Activated CD4-positive, alpha-beta T cell treated with anti-CD3 and anti-CD28 coated beads, Interleukin-2, amount 10 ng/mL, durations not matched to agents 7 days and 5 days (primary cell): ENCODE measurements around the gene KIRREL2. TPM values are rescaled to one million over a fixed set of nuclear protein-coding genes. Genes with fewer than 3 reads are reported as not detected.
"Not testable (repeated sequence)": the region's sequence is repeated elsewhere in the genome, so short reads cannot be mapped to it uniquely, and the experiment has no call there.

ENCODE experiments used
- CTCF ChIA-PET: fragments of 350-600 bp; sonication (Branson Sonifier 250); formaldehyde crosslinking; loops from one replicate; lab custom pipeline; 2021; ENCODE audit warnings: antibody characterized with exemption; lab: Charles Lee
- POLR2A ChIA-PET: fragments of 350-600 bp; sonication (Branson Sonifier 250); formaldehyde crosslinking; loops from one replicate; lab custom pipeline; 2021; ENCODE audit warnings: antibody characterized with exemption; lab: Charles Lee
- DNase-seq: peaks from one replicate; pipeline ENCODE4 v3.0.0-alpha.2; 2020
- H3K27ac Mint-ChIP-seq: one replicate; pipeline ENCODE4 v1.8.0; 2021; ENCODE audit warnings: mild to moderate bottlenecking, moderate library complexity, mixed read lengths
- H3K27me3 Mint-ChIP-seq: one replicate; pipeline ENCODE4 v1.8.0; 2021; ENCODE audit warnings: mixed read lengths
- H3K36me3 Mint-ChIP-seq: one replicate; pipeline ENCODE4 v1.8.0; 2021; ENCODE audit warnings: low read depth, mixed read lengths
- H3K4me1 Mint-ChIP-seq: one replicate; pipeline ENCODE4 v1.8.0; 2021; ENCODE audit warnings: mixed read lengths
- H3K4me3 Mint-ChIP-seq: one replicate; pipeline ENCODE4 v1.8.0; 2021; ENCODE audit warnings: mild to moderate bottlenecking, moderate library complexity, mixed read lengths
- H3K9me3 Mint-ChIP-seq: one replicate; pipeline ENCODE4 v1.8.0; 2021; ENCODE audit warnings: mixed read lengths
- total RNA-seq, 2 experiments: library from RNA; stranded (reverse); gene quantifications; one replicate each; pipeline ENCODE4 v1.2.3, GENCODE V29; 2021

KIRREL2 gene
- total RNA-seq, 2 experiments from 2014 or later = 0.19 to 0.25 TPM

DNA sequence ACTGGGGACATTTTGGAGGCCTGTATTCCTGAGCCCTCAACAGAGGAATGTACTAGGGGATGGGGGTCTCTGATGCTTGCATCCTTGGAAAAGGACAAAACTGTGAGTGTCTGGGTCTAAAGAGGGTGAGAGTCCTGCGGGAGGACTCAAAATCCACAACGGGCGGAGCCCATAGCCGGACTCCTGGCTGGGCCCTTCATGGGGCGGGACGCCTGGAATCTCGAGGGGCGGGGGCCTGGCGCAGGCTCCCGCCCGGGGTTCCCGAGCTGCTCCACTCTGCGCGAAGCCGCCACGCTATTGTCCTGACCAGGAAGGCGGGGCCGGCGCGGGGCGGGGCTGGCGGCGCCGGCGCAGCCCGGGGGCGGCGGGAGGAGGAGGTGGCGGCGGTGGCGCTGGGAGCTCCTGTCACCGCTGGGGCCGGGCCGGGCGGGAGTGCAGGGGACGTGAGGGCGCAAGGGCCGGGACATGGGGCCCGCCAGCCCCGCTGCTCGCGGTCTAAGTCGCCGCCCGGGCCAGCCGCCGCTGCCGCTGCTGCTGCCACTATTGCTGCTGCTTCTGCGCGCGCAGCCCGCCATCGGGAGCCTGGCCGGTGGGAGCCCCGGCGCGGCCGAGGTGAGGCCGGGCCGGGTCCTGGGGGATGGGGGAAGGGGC lies 11.6 kb downstream of the KIRREL2 start, which contains the start of gene APLP1:
TSS of gene APLP1 (plus strand) at position 403 of the 651 bp plus-strand sequence. CDS start at position 466, 63 bp downstream.
- Mint-ChIP-seq H3K9me3 (peaks cover 3% of the 10 kb centered on the region), H3K4me1 (peaks cover 18% of the 10 kb centered on the region), H3K4me3 (peak within 1 kb of the TSS; percentile 52), H3K36me3 (no peaks in the 10 kb centered on the region), H3K27ac (no peak within 1 kb of the TSS), H3K27me3 (peaks cover 37% of the 10 kb centered on the region)
- POLR2A ChIA-PET = no interaction called here
- CTCF ChIA-PET = interaction anchor here (0.6 to 1.6 kb wide), 2 partner anchors 9 to 63 kb away, joined by 3 to 5 read pairs; no protein-coding TSS in a partner anchor
- peak; percentile 59 for DNase-seq

DNA sequence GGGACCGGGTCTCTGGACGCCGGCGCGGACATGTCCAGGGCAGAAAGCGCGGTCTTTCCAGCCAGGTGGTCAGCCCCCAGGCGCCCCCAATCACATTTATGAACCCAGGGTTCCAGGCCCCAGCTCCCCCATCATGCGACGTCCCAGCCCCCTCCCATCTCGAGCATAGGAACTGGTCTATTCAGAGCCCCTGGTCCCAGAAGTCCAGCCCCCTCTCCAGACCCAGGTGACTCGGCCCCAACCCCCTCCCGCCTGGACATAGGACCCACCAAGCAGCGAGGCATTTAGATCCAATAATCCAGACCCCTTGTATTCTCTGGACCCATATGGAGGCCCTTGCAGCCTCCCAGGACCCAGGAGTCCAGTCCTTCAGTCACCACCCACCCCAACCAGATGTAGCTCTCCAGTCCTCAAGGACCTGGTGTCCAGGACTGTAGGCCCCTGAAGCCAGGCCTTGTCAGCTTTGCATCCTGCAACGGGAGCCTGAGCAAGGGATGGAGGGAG lies 12.2 kb downstream of the KIRREL2 start:
- POLR2A ChIA-PET = no interaction called here
- Mint-ChIP-seq H3K27ac (no peak overlapping the region), H3K9me3 (peaks cover 3% of the 10 kb centered on the region), H3K4me1 (peaks cover 18% of the 10 kb centered on the region), H3K4me3 (peak overlapping the region; percentile 52), H3K27me3 (peaks cover 36% of the 10 kb centered on the region), H3K36me3 (no peaks in the 10 kb centered on the region)
- no peak for DNase-seq
- CTCF ChIA-PET = interaction anchor here (0.6 to 1.6 kb wide), 2 partner anchors 9 to 62 kb away, joined by 3 to 5 read pairs; no protein-coding TSS in a partner anchor

DNA sequence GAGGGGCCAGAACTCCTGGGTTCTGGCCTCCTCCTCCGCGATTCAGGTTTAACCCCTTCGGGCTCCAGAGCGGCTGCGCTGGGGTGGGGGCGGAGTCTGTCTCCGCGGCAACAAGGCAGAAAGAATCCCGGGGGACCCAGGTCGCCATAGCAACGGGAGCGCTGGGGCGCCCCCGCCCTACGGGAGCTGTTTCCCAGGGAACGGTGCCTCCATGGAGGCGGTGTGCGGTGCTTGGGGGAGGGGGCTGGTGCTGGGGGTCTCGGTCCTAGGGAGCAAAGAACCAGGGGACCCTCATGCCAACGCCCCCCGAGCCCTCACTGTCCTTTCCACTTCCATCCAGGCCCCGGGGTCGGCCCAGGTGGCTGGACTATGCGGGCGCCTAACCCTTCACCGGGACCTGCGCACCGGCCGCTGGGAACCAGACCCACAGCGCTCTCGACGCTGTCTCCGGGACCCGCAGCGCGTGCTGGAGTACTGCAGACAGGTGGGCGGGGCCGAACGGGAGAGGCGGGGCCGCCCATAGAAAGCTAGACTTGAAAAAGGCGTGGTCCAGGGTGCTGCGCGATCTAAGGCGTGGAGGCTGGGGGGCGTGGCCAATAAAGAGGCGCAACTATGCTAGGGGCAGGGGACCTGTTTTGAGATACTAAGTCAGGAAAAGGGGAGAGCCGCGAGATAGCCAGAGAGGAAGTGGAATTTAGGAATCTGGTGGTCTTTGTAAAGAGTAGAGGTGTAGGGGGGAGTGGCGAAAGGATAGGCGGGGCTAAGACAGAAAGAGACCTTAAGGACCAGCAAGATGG lies 12.8 kb downstream of the KIRREL2 start:
- peak overlapping the region; percentile 66 for H3K4me3 Mint-ChIP-seq
- peaks cover 3% of the 10 kb centered on the region for H3K9me3 Mint-ChIP-seq
- ChIA-PET CTCF (interaction anchor here (0.8 to 1.6 kb wide), 5 partner anchors 10 to 62 kb away, joined by 3 to 6 read pairs (median 5); partner anchors contain the start of gene KIRREL2), POLR2A (no interaction called here)
- H3K4me1 Mint-ChIP-seq = peaks cover 18% of the 10 kb centered on the region
- H3K27ac Mint-ChIP-seq = peak overlapping the region; percentile 57
- peak; percentile 86 for DNase-seq
- no peaks in the 10 kb centered on the region for H3K36me3 Mint-ChIP-seq
- peaks cover 33% of the 10 kb centered on the region for H3K27me3 Mint-ChIP-seq

DNA sequence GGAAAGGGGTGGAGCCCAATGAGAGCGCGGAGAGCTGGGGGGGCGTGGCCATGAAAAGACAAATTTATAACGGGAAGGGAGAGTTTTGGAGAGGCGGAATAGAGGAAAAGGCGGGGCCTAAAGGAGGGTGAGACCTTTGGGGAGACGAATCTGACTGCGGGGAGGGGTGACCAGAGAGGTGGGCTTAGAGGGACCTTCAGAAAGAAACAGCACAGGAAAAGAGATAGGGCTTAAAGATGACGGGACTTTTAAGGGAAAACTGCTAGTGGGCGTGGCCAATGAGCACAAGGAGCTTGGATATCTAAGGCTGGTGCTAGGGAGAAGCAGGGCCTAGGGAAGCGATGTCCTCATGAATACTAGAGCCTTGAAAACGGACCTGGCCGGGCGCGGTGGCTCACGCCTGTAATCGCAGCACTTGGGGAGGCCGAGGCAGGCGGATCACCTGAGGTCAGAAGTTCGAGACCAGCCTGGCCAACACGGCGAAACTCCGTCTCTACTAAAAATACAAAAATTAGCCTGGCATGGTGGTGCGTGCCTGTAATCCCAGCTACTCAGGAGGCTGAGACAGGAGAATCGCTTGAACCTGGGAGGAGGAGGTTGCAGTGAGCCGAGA lies 13.5 kb downstream of the KIRREL2 start:
- H3K27ac Mint-ChIP-seq, H3K36me3 Mint-ChIP-seq: not testable (repeated sequence)
- CTCF ChIA-PET = interaction anchor here (0.8 to 1.6 kb wide), 5 partner anchors 9 to 169 kb away, joined by 3 to 6 read pairs (median 4); partner anchors contain the start of gene KIRREL2

DNA sequence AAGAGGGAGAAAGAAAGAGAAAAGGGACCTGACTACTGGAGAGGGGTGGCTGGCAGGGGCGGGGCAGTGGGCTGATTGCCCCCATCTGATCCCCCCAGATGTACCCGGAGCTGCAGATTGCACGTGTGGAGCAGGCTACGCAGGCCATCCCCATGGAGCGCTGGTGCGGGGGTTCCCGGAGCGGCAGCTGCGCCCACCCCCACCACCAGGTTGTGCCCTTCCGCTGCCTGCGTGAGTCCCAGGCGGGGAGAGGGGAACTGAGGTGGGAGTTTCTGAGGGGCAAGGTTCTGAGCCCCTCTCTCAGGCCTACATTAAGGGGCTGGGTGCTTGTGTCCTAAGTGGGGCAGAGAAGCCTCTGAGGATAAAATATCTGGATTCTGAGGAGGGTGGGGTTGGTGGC lies 14.1 kb downstream of the KIRREL2 start:
- POLR2A ChIA-PET = no interaction called here
- H3K4me3 Mint-ChIP-seq = no peak overlapping the region
- H3K27ac Mint-ChIP-seq = no peak overlapping the region
- H3K9me3 Mint-ChIP-seq = peaks cover 3% of the 10 kb centered on the region
- CTCF ChIA-PET = interaction anchor here (0.9 to 1.6 kb wide), 4 partner anchors 9 to 170 kb away, joined by 3 to 6 read pairs (median 4); partner anchors contain the start of gene KIRREL2
- peaks cover 18% of the 10 kb centered on the region for H3K4me1 Mint-ChIP-seq
- no peaks in the 10 kb centered on the region for H3K36me3 Mint-ChIP-seq
- peaks cover 28% of the 10 kb centered on the region for H3K27me3 Mint-ChIP-seq
- no peak for DNase-seq

More for the DNA sequence above, 13.5 kb downstream of the KIRREL2 start:
- H3K4me1 Mint-ChIP-seq = peaks cover 18% of the 10 kb centered on the region
- POLR2A ChIA-PET, H3K9me3 Mint-ChIP-seq: not testable (repeated sequence)
- peak; percentile 64 for DNase-seq
- peak overlapping the region; percentile 66 for H3K4me3 Mint-ChIP-seq
- peaks cover 33% of the 10 kb centered on the region for H3K27me3 Mint-ChIP-seq

DNA sequence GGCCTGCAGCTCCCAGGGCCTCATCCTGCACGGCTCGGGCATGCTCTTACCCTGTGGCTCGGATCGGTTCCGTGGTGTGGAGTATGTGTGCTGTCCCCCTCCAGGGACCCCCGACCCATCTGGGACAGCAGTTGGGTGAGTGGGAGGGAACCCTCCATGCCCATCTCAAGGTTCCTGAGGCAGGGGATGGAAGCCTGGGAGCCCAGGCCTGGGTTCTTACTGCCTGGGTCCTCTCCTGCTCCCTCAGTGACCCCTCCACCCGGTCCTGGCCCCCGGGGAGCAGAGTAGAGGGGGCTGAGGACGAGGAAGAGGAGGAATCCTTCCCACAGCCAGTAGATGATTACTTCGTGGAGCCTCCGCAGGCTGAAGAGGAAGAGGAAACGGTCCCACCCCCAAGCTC lies 14.9 kb downstream of the KIRREL2 start:
- no peak overlapping the region for H3K4me3 Mint-ChIP-seq
- ChIA-PET CTCF (interaction anchor here (0.9 kb wide), 2 partner anchors 11 to 60 kb away, joined by 3 to 4 read pairs; no protein-coding TSS in a partner anchor), POLR2A (no interaction called here)
- peaks cover 24% of the 10 kb centered on the region for H3K27me3 Mint-ChIP-seq
- no peak overlapping the region for H3K27ac Mint-ChIP-seq
- no peak for DNase-seq
- H3K9me3 Mint-ChIP-seq = peaks cover 3% of the 10 kb centered on the region
- peaks cover 18% of the 10 kb centered on the region for H3K4me1 Mint-ChIP-seq
- H3K36me3 Mint-ChIP-seq = no peaks in the 10 kb centered on the region

DNA sequence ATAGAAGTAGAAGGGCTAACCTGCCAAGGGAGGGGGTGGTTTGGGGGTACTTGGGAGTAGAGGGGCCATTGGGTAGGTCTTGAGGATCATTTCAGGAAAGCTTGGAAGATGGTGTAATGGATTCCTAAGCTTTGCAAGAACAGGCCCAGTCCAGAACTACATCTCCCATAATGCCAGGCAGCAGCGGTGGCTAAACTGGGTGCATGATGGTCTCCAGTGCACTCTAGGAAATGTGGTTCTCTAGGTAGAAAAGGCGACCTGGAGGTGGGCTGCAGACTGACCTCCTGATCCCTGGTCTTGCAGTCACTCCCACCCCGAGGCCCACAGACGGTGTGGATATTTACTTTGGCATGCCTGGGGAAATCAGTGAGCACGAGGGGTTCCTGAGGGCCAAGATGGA lies 15.5 kb downstream of the KIRREL2 start:
- H3K27me3 Mint-ChIP-seq = peaks cover 22% of the 10 kb centered on the region
- no peak overlapping the region for H3K4me3 Mint-ChIP-seq
- no peak overlapping the region for H3K27ac Mint-ChIP-seq
- H3K36me3 Mint-ChIP-seq = no peaks in the 10 kb centered on the region
- POLR2A ChIA-PET = no interaction called here
- peaks cover 3% of the 10 kb centered on the region for H3K9me3 Mint-ChIP-seq
- no peak for DNase-seq
- peaks cover 18% of the 10 kb centered on the region for H3K4me1 Mint-ChIP-seq
- CTCF ChIA-PET = interaction anchor here (0.6 to 0.9 kb wide), 2 partner anchors 10 to 167 kb away, joined by 4 read pairs; no protein-coding TSS in a partner anchor

DNA sequence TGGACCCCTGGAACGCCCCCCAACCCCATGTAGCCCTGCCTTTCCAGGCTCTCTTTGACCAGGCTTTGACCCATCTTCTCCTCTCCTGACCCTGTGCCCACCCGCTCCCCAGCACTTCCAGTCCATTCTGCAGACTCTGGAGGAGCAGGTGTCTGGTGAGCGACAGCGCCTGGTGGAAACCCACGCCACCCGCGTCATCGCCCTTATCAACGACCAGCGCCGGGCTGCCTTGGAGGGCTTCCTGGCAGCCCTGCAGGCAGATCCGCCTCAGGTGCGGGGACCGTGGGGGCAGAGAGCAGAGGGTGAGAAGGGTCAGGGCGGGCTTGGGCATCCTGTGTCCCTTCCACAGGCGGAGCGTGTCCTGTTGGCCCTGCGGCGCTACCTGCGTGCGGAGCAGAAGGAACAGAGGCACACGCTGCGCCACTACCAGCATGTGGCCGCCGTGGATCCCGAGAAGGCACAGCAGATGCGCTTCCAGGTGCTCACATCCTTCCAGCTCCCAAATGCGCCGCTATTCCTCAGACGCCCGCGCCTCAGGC lies 17.8 kb downstream of the KIRREL2 start:
- POLR2A ChIA-PET = no interaction called here
- Mint-ChIP-seq H3K4me1 (peaks cover 9% of the 10 kb centered on the region), H3K27ac (no peak overlapping the region), H3K27me3 (peaks cover 13% of the 10 kb centered on the region), H3K36me3 (no peaks in the 10 kb centered on the region), H3K4me3 (no peak overlapping the region), H3K9me3 (peaks cover 3% of the 10 kb centered on the region)
- CTCF ChIA-PET = no interaction called here
- DNase-seq = no peak

DNA sequence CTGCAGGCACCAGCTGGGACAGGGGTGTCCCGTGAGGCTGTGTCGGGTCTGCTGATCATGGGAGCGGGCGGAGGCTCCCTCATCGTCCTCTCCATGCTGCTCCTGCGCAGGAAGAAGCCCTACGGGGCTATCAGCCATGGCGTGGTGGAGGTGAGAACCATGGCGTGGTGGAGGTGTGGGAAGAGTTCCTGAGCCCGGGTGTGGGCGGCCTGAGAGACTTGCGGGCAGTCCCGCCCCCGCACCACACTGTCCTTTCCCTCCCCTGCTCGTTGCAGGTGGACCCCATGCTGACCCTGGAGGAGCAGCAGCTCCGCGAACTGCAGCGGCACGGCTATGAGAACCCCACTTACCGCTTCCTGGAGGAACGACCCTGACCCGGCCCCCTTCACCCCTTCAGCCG lies 22.4 kb downstream of the KIRREL2 start:
- Mint-ChIP-seq H3K4me1 (peaks cover 11% of the 10 kb centered on the region), H3K9me3 (no peaks in the 10 kb centered on the region), H3K27me3 (peaks cover 14% of the 10 kb centered on the region), H3K36me3 (no peaks in the 10 kb centered on the region), H3K4me3 (no peak overlapping the region), H3K27ac (no peak overlapping the region)
- ChIA-PET POLR2A (no interaction called here), CTCF (interaction anchor here (0.6 to 1.2 kb wide), 4 partner anchors 9 to 248 kb away, joined by 3 to 5 read pairs (median 3); no protein-coding TSS in a partner anchor)
- no peak for DNase-seq

DNA sequence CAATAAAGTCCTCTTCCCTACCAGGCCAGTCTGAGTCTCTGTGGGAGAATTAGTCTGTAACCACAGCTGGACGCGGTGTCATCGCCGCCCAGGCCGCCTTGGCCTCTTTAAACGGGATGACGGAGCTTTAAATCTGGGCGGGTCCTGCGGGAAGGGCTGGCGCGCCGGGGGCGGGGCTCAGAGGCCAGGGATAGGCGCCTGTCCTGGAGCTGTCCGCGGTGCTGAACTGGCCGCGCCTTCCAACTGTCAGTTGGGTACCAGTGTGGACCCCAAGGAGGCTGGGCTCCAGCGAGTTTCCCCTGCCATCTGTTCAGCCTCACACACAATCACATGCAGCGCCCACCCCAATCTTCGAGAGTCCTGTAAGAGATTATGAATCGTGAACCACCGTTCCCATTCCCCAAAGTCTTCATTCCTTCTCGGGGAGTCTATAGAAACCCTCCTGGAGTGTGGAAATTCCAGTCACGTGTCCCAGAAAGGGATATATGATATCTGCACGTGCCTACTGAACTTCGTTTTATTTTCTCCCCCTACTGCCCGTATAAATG lies 23.1 kb downstream of the KIRREL2 start:
- H3K36me3 Mint-ChIP-seq = no peaks in the 10 kb centered on the region
- no peak overlapping the region for H3K27ac Mint-ChIP-seq
- ChIA-PET POLR2A (no interaction called here), CTCF (interaction anchor here (0.6 to 1.2 kb wide), 4 partner anchors 9 to 247 kb away, joined by 3 to 5 read pairs (median 3); no protein-coding TSS in a partner anchor)
- H3K4me1 Mint-ChIP-seq = peaks cover 11% of the 10 kb centered on the region
- peaks cover 14% of the 10 kb centered on the region for H3K27me3 Mint-ChIP-seq
- no peak overlapping the region for H3K4me3 Mint-ChIP-seq
- H3K9me3 Mint-ChIP-seq = no peaks in the 10 kb centered on the region
- peak; percentile 89 for DNase-seq

DNA sequence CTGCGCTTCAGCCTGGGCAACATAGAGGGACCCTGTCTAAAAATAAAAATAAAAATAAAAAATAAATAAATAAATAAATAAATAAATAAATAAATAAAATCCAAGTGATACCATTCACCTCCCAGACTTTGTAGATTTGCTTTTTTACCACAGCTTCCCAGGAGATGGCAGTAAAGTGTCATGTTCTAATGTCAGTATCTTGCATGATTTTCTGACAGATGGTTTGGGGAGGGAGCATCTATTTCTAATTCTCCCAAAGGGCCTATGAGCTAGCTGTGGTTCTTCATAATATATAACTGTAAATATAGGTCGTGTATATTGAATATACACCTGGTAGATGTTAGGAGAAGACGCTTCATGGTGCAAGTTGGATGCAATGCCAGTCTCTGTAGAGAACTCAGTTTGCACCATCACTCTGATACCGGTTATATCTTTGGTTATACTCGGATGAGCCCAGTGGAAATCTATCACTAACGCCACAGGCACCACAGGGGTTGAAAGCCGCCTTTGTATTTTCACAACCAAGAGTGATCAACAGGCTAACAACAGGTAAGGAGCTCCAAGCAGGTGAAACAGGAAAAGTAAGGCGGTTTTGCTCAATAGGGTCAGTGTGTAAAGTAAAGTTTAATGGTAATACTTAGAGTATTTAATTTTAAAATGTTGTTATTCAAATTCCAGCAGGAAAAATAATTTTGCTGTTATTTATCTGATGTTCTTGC lies 25.6 kb downstream of the KIRREL2 start:
- H3K4me1 Mint-ChIP-seq = peaks cover 11% of the 10 kb centered on the region
- no peak overlapping the region for H3K27ac Mint-ChIP-seq
- H3K36me3 Mint-ChIP-seq = peaks cover 14% of the 10 kb centered on the region
- peaks cover 14% of the 10 kb centered on the region for H3K27me3 Mint-ChIP-seq
- no peaks in the 10 kb centered on the region for H3K9me3 Mint-ChIP-seq
- CTCF ChIA-PET = interaction anchor here (0.6 to 3.8 kb wide), 9 partner anchors 10 to 185 kb away, joined by 3 to 29 read pairs (median 4); no protein-coding TSS in a partner anchor
- peak; percentile 78 for DNase-seq
- POLR2A ChIA-PET = interaction anchor here (0.5 kb wide), 1 partner anchor 167 kb away, joined by 3 read pairs; no protein-coding TSS in a partner anchor
- H3K4me3 Mint-ChIP-seq = no peak overlapping the region
